Measurements from ENCODE around the gene VAPA. TPM values are rescaled to one million over a fixed set of nuclear protein-coding genes. Genes with fewer than 3 reads are reported as not detected.

Gene VAPA
- total and polyA plus RNA-seq, 2 of the 4 experiments (the other 2 are of a cell fraction) = 199 to 206 TPM

DNA sequence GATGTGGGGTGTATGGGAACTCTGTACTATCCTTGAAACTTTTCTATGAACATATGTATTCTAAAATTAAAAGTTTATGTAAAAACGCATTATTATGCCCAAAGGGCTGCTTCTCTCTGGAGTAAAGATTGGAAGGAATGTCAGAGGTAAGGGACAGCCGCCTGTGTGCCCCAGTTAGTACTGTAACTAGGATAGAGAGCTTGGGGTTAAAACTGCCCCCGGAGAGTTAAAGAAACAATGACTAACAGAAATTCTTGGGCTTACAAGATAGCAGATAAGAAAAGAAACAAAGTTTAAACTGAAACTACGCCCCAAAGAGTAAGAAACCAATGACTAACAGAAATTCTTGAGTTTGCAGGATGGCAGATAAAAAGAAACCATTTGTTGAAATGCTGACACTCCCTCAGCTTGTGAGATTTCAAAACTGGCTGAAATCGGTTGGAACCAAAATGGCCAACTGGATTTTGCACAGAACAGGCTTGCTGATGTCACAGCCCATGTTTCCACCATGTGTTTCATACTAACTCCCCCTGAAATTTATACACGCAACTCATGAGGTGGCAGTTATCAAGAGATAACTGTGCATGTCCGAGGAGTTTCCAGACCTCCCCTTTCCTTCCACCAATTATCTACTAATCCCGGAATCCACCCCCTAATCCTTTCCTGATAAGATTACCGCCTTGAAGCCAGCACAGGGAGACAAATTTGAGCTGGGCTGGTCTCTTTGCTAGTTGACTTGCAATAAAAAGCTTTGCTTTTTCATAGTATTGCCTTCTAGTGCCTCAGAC lies 36.8 kb upstream of the VAPA start:
- no peaks in the 10 kb centered on the region for H4K20me1 ChIP-seq (ENCODE audit: insufficient read depth, low read length)
- peak overlapping the region; percentile 86 for H4K5ac ChIP-seq (ENCODE audit: low read depth, low read length)
- H3K27ac ChIP-seq (ENCODE audit: insufficient read depth, low read length) = peak overlapping the region; percentile 82
- in situ Hi-C loops (cut with MboI; ENCODE audit: low sequenced_read_pairs) (no loop called here), intact Hi-C loops (cut with micrococcal nuclease) (loop anchor here (10.0 kb wide), 1 partner anchor 58 kb away; no protein-coding TSS in a partner anchor), dilution Hi-C loops (cut with HindIII; ENCODE audit: low sequenced_read_pairs, unreplicated experiment) (no loop called here)
- peak overlapping the region; percentile 93 for H2BK120ac ChIP-seq (ENCODE audit: low read depth, low read length)
- ChIA-PET POLR2A (ENCODE audit: unreplicated experiment) (interaction anchor here (0.6 to 1.0 kb wide), 2 partner anchors 14 to 36 kb away, joined by 3 to 4 read pairs; partner anchors contain the start of gene VAPA), CTCF (no interaction called here)
- peak overlapping the region; percentile 79 for H4K91ac ChIP-seq (ENCODE audit: insufficient read depth, low read depth, low read length)
- no CpG with 5 or more reads among the region's 9 CpGs for WGBS, 2 experiments (ENCODE audit: extremely low coverage in 2 of 2, insufficient read length in 1 of 2)
- peak; percentile 97 for DNase-seq
- peak; percentile 86 for ATAC-seq (ENCODE audit: low read depth)
- no peaks in the 10 kb centered on the region for H3K9me1 ChIP-seq (ENCODE audit: insufficient read depth, low read length)
- H3K23ac ChIP-seq (ENCODE audit: low read depth, low read length) = peak overlapping the region; percentile 70
- H2BK15ac ChIP-seq (ENCODE audit: low read depth, low read length) = peak overlapping the region; percentile 75; the same call in 1 of the 3 replicates
- BruUV-seq (replicated peaks) = no TSS peak
- peak overlapping the region; percentile 33; the same call in 1 of the 2 replicates for H2AK5ac ChIP-seq (ENCODE audit: low read depth, low read length)
- peak overlapping the region; percentile 70 for H2BK20ac ChIP-seq (ENCODE audit: low read depth, low read length)
- peak overlapping the region; percentile 88 for H3K56ac ChIP-seq (ENCODE audit: extremely low read depth, insufficient read depth, low read length)
- peak overlapping the region; percentile 39 for H3K4me3 ChIP-seq (ENCODE audit: insufficient read depth, low read depth, low read length)
- H3K14ac ChIP-seq (replicated peaks; ENCODE audit: low read depth, low read length) = peak overlapping the region; percentile 68
- no peaks in the 10 kb centered on the region for H3K27me3 ChIP-seq (ENCODE audit: control insufficient read depth, insufficient read depth, low read length)
- no peaks in the 10 kb centered on the region for H3K9me3 ChIP-seq (ENCODE audit: control insufficient read depth, insufficient read depth, low read length)
- no peak overlapping the region for H2AK9ac ChIP-seq (replicated peaks; ENCODE audit: low read depth, low read length, poor library complexity)
- peaks cover 3% of the 10 kb centered on the region; the same call in 1 of the 2 replicates for H3K4me1 ChIP-seq (ENCODE audit: control insufficient read depth, insufficient read depth, low read length)
- H4K8ac ChIP-seq (ENCODE audit: low read depth in 2 of 2, low read length in 2 of 2) = peak overlapping the region; percentile 37 to 97
- H3K4me2 ChIP-seq (ENCODE audit: low read depth, low read length) = peak overlapping the region; percentile 84
- peak overlapping the region; percentile 65 for H3K9ac ChIP-seq (ENCODE audit: low read depth, low read length)
- H2AFZ ChIP-seq (replicated peaks; ENCODE audit: low read length, poor library complexity) = peak overlapping the region; percentile 93
- peak overlapping the region; percentile 68 for H3K18ac ChIP-seq (ENCODE audit: low read depth, low read length)
- no peaks in the 10 kb centered on the region for H3K79me1 ChIP-seq (ENCODE audit: low read depth in 1 of 2, low read length in 2 of 2)
- peak overlapping the region; percentile 81 for H3K4ac ChIP-seq (ENCODE audit: low read depth, low read length)
- no peaks in the 10 kb centered on the region for H3K36me3 ChIP-seq (ENCODE audit: control insufficient read depth, insufficient read depth, low read length)
- H2BK5ac ChIP-seq (ENCODE audit: low read depth, low read length, poor library complexity, severe bottlenecking) = peak overlapping the region; percentile 98
- 0 out of 2 replicates have a peak, but pooled peaks have one; percentile 42 for TF ChIP-seq POLR2A (IDR thresholded peaks at IDR 0.05; ENCODE audit: low read depth, low read length)
- no peak for TF ChIP-seq RCOR1 (IDR thresholded peaks at IDR 0.05; ENCODE audit: insufficient replicate concordance, low read length)
- no peak for TF ChIP-seq MXI1 (IDR thresholded peaks at IDR 0.05; ENCODE audit: borderline replicate concordance, low read depth, low read length)
- TF ChIP-seq RFX5 (IDR thresholded peaks at IDR 0.05; ENCODE audit: low read depth, low read length) = no peak
- TF ChIP-seq, protein P1, sequence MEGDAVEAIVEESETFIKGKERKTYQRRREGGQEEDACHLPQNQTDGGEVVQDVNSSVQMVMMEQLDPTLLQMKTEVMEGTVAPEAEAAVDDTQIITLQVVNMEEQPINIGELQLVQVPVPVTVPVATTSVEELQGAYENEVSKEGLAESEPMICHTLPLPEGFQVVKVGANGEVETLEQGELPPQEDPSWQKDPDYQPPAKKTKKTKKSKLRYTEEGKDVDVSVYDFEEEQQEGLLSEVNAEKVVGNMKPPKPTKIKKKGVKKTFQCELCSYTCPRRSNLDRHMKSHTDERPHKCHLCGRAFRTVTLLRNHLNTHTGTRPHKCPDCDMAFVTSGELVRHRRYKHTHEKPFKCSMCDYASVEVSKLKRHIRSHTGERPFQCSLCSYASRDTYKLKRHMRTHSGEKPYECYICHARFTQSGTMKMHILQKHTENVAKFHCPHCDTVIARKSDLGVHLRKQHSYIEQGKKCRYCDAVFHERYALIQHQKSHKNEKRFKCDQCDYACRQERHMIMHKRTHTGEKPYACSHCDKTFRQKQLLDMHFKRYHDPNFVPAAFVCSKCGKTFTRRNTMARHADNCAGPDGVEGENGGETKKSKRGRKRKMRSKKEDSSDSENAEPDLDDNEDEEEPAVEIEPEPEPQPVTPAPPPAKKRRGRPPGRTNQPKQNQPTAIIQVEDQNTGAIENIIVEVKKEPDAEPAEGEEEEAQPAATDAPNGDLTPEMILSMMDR (conservative IDR thresholded peaks at IDR 0.05; ENCODE audit: low read depth, low read length) = no peak
- no peak for TF ChIP-seq RAD21 (IDR thresholded peaks at IDR 0.05; ENCODE audit: low read length)
- TF ChIP-seq MAZ (IDR thresholded peaks at IDR 0.05; ENCODE audit: borderline replicate concordance, low read depth, low read length) = no peak
- TF ChIP-seq CHD1 (IDR thresholded peaks at IDR 0.05; ENCODE audit: low read depth, low read length) = no peak
- peak; percentile 53; the same call in 1 of the 2 replicates for TF ChIP-seq FOS (IDR thresholded peaks at IDR 0.05; ENCODE audit: low read depth, low read length)
- peak; percentile 35 for TF ChIP-seq NFE2L2 (IDR thresholded peaks at IDR 0.05; ENCODE audit: low read depth, low read length)
- TF ChIP-seq, protein P2, sequence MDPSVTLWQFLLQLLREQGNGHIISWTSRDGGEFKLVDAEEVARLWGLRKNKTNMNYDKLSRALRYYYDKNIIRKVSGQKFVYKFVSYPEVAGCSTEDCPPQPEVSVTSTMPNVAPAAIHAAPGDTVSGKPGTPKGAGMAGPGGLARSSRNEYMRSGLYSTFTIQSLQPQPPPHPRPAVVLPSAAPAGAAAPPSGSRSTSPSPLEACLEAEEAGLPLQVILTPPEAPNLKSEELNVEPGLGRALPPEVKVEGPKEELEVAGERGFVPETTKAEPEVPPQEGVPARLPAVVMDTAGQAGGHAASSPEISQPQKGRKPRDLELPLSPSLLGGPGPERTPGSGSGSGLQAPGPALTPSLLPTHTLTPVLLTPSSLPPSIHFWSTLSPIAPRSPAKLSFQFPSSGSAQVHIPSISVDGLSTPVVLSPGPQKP (IDR thresholded peaks at IDR 0.05; ENCODE audit: borderline replicate concordance, low read depth, low read length) = no peak
- no peak for TF ChIP-seq BHLHE40 (IDR thresholded peaks at IDR 0.05; ENCODE audit: low read depth, low read length)
- TF ChIP-seq, protein P3, sequence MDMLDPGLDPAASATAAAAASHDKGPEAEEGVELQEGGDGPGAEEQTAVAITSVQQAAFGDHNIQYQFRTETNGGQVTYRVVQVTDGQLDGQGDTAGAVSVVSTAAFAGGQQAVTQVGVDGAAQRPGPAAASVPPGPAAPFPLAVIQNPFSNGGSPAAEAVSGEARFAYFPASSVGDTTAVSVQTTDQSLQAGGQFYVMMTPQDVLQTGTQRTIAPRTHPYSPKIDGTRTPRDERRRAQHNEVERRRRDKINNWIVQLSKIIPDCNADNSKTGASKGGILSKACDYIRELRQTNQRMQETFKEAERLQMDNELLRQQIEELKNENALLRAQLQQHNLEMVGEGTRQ (IDR thresholded peaks at IDR 0.05; ENCODE audit: low read depth, low read length) = no peak
- peak; percentile 76 for TF ChIP-seq MAFK (IDR thresholded peaks at IDR 0.05; ENCODE audit: low read depth, low read length)

All from IMR-90 (cell line).